Lung (tissue), 12 donors: ENCODE data around the gene PPP1R9B. TPM values are rescaled to one million over a fixed set of nuclear protein-coding genes. Genes with fewer than 3 reads are reported as not detected.

Experiments used
- ATAC-seq: fragments of 200-7000 bp; cut with Tn5 transposase; one replicate; pipeline ENCODE4 v1.9.1; 2020; ENCODE audit warnings: moderate number of reproducible peaks; ENCODE audit not compliant: insufficient read depth, low FRiP score
- DNase-seq, 3 donors: peaks; one replicate each; pipeline ENCODE4 v3.0.0-alpha.2; 2013 to 2017
- H3K27ac ChIP-seq, 2 donors: one replicate each; pipeline ENCODE4 v1.5.1; 2013; ENCODE audit warnings: mild to moderate bottlenecking in 2 of 2, moderate library complexity in 2 of 2, control low read depth in 1 of 2, inconsistent platforms in 1 of 2, low read depth in 1 of 2, low read length in 1 of 2
- H3K27me3 ChIP-seq, 3 donors: one replicate each; pipeline ENCODE4 v1.5.1; 2013; ENCODE audit warnings: low read length in 2 of 3; ENCODE audit not compliant: control insufficient read depth in 3 of 3, insufficient read depth in 3 of 3
- H3K36me3 ChIP-seq, 4 donors: one replicate each; pipeline ENCODE4 v1.5.1; 2013; ENCODE audit warnings: low read length in 4 of 4, mild to moderate bottlenecking in 1 of 4, moderate library complexity in 1 of 4; ENCODE audit not compliant: control insufficient read depth in 4 of 4, insufficient read depth in 4 of 4
- H3K4me1 ChIP-seq, 5 donors: one replicate each; pipeline ENCODE4 v1.5.1; 2013; ENCODE audit warnings: low read length in 5 of 5, mild to moderate bottlenecking in 2 of 5, moderate library complexity in 1 of 5; ENCODE audit not compliant: control insufficient read depth in 5 of 5, insufficient read depth in 5 of 5
- H3K4me3 ChIP-seq: one replicate; pipeline ENCODE4 v1.5.1; 2013; ENCODE audit warnings: mild to moderate bottlenecking, control low read depth, moderate library complexity
- H3K9ac ChIP-seq, 2 donors: one replicate each; pipeline ENCODE4 v1.5.1; 2013; ENCODE audit warnings: low read length in 2 of 2, control low read depth in 1 of 2; ENCODE audit not compliant: insufficient read depth in 1 of 2
- H3K9me3 ChIP-seq, 4 donors: one replicate each; pipeline ENCODE4 v1.5.1; 2013; ENCODE audit warnings: low read length in 3 of 4, mild to moderate bottlenecking in 1 of 4, moderate library complexity in 1 of 4; ENCODE audit not compliant: control insufficient read depth in 4 of 4, insufficient read depth in 3 of 4
- WGBS, 2 donors: extraction: QIAGEN DNeasy Blood & Tissue Kit; methylation state at CpG; one replicate each; pipeline ENCODE4 v1.1.7; 2013; 5-methylcytosine and 5-hydroxymethylcytosine counted together
- polyA plus RNA-seq, 2 donors: library from polyadenylated mRNA; stranded (reverse); fragments of 200-250 nt; gene quantifications; one replicate each; pipeline ENCODE4 v1.2.1, GENCODE V29; 2013
- total RNA-seq, 2 donors: library from RNA; depleted of rRNA in 1 of 2; stranded (reverse); fragments of >200 nt in 1 of 2; gene quantifications; one replicate each; pipeline ENCODE4 v1.2.1, GENCODE V29; 2014 to 2021
- TF ChIP-seq, protein P1 (sequence below): IDR thresholded peaks from 2 replicates; pipeline ENCODE4 v1.5.1; 2012; ENCODE audit warnings: mild to moderate bottlenecking; ENCODE audit errors: control extremely low read depth, extremely low read depth
- donor health status: control.
- donor health status: control.
- donor health status: Bipolar disorder and iron deficiency.
- donor health status: healthy.
- donor health status: DM: yes; HTN: yes; CAD: no.

PPP1R9B gene
- total and polyA plus RNA-seq, 4 donors: 31.7 to 77.4 (median 49.8) TPM

DNA sequence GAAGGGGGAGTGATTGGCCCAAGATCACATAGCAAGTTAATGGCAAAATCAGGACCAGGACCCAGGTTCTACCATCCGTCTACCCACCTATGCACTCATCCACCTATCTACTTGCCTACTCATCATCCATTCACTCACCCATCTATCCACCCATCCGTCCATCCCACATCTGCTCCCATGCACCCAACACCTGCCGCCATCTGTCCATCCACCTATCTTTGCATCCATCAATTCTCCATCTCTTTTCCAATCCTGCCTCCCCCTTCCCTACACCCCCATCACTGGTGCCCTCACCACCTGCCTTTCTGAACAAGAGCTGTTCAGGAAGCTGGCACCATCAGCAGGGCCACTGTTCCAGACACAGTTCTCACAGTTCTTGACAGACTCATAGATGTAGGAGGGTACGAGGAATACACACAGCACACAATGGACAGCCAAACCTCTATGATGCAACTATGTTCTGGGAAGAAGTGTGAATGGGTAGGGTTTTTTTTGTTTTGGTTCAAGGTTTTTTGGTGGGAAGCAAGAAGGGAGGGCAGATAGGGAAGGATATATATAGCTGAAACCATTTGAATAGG, 25.0 kb downstream of the PPP1R9B start:
- H3K36me3 ChIP-seq: no peaks in the 10 kb centered on the region
- TF ChIP-seq, protein P1, sequence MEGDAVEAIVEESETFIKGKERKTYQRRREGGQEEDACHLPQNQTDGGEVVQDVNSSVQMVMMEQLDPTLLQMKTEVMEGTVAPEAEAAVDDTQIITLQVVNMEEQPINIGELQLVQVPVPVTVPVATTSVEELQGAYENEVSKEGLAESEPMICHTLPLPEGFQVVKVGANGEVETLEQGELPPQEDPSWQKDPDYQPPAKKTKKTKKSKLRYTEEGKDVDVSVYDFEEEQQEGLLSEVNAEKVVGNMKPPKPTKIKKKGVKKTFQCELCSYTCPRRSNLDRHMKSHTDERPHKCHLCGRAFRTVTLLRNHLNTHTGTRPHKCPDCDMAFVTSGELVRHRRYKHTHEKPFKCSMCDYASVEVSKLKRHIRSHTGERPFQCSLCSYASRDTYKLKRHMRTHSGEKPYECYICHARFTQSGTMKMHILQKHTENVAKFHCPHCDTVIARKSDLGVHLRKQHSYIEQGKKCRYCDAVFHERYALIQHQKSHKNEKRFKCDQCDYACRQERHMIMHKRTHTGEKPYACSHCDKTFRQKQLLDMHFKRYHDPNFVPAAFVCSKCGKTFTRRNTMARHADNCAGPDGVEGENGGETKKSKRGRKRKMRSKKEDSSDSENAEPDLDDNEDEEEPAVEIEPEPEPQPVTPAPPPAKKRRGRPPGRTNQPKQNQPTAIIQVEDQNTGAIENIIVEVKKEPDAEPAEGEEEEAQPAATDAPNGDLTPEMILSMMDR: no peak
- DNase-seq (no peak), ATAC-seq (no peak)
- peaks cover 0 to 13% (median 7%) of the 10 kb centered on the region in 5 donors for H3K4me1 ChIP-seq
- H3K27me3 ChIP-seq: no peaks in the 10 kb centered on the region
- H3K27ac ChIP-seq: no peak overlapping the region
- H3K4me3 ChIP-seq: no peak overlapping the region
- WGBS, 2 donors: 92 to 96% methylated on average over 4 of the region's 4 CpGs
- H3K9me3 ChIP-seq: no peaks in the 10 kb centered on the region
- no peak overlapping the region for H3K9ac ChIP-seq

DNA sequence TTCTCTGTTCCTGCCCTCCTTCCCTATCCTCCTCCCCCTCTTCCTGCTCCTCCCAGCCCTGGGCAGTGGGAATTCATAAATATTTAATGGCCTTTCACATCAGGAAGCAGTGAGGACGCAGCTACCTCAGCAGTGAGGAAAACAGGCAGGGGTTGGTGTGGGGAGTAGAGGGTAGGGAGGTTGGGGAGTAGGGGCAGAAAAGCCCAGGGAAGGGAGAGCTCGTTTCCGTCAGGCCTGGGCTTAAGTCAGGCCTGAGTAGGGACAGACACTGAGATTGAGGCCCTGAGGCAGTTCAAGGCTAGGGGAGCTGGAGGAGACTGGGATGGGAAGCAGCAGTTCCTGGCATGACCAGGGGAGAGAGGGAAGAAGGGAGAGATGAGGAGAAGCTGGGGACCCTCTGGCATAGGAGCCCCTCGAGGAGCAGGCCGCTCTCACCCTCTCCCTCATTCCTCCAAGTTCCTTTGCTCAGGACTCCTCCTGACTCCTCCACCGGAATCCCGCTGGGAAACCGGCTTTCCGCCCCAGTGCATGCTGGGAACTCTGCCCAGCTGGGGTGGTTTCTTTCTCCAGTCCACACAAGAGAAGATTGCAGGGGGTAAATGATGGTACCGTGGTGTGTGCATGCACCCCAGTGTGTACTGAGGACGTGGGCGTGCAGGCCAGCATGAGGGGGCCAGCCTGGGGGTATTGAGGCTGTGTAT, 26.7 kb downstream of the PPP1R9B start:
- H3K27ac ChIP-seq: peak overlapping the region in 1 of 2 donors; percentile 51
- no peaks in the 10 kb centered on the region for H3K9me3 ChIP-seq
- DNase-seq: peak in 1 of 3 donors; percentile 26
- H3K4me3 ChIP-seq: no peak overlapping the region
- 54 to 70% methylated on average over 12 of the region's 12 CpGs for WGBS, 2 donors
- no peaks in the 10 kb centered on the region for H3K27me3 ChIP-seq
- H3K4me1 ChIP-seq: peaks cover 0 to 13% (median 5%) of the 10 kb centered on the region in 5 donors
- TF ChIP-seq, protein P1: no peak
- no peak for ATAC-seq
- no peak overlapping the region for H3K9ac ChIP-seq
- no peaks in the 10 kb centered on the region for H3K36me3 ChIP-seq

DNA sequence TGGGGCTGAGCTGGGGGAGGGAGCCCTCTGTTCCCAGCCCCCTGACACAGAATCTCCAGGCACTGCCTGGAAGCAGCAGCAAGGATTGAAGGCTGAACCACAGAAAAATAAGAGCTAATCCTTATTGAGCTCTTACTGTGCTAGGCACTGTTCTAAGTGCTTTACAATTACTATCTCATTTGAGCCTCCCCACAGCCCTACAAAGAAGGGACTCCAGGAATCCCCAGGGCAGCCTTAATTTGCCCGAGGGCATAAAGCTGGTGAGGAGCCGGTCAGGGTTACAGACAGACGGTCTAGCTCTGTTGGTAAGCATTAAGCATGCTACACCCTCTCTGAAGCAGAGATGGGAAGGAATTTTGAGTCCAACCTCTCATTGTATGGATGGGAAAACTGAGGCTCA, 27.5 kb downstream of the PPP1R9B start:
- no peak for ATAC-seq
- 81 to 92% methylated on average over 3 of the region's 3 CpGs for WGBS, 2 donors
- no peak for DNase-seq
- H3K4me1 ChIP-seq: peaks cover 0 to 12% (median 0%) of the 10 kb centered on the region in 5 donors
- no peak overlapping the region for H3K9ac ChIP-seq
- TF ChIP-seq, protein P1: no peak
- no peaks in the 10 kb centered on the region for H3K9me3 ChIP-seq
- no peaks in the 10 kb centered on the region for H3K36me3 ChIP-seq
- H3K4me3 ChIP-seq: no peak overlapping the region
- H3K27ac ChIP-seq: peak overlapping the region in 1 of 2 donors; percentile 51
- no peaks in the 10 kb centered on the region for H3K27me3 ChIP-seq
